ENCODE measurements around the gene MIA2.

MIA2 gene

GRCh38 chr14:39382463-39382862, 148.7 kb downstream of the MIA2 start:
- no peak for DNase-seq (ENCODE audit: low spot score)
- in situ Hi-C loops (cut with MboI; ENCODE audit: low sequenced_read_pairs, unreplicated experiment): no loop called here
- no peak for TF ChIP-seq CTCF (IDR thresholded peaks at IDR 0.05; ENCODE audit: borderline replicate concordance, control extremely low read depth, extremely low read depth, insufficient read depth, missing control alignments)

- DNase-seq (ENCODE audit: low spot score): no peak
- in situ Hi-C loops (cut with MboI; ENCODE audit: low sequenced_read_pairs, unreplicated experiment): no loop called here
These were observed 149.4 kb downstream of the MIA2 start for GRCh38 chr14:39383026-39383660.

GRCh38 chr14:39383741-39384140, 150.0 kb downstream of the MIA2 start:
- in situ Hi-C loops (cut with MboI; ENCODE audit: low sequenced_read_pairs, unreplicated experiment): no loop called here
- DNase-seq (ENCODE audit: low spot score): no peak
- no peak for TF ChIP-seq CTCF (IDR thresholded peaks at IDR 0.05; ENCODE audit: borderline replicate concordance, control extremely low read depth, extremely low read depth, insufficient read depth, missing control alignments)

More at GRCh38 chr14:39383026-39383660, 149.4 kb downstream of the MIA2 start:
- no peak for TF ChIP-seq CTCF (IDR thresholded peaks at IDR 0.05; ENCODE audit: borderline replicate concordance, control extremely low read depth, extremely low read depth, insufficient read depth, missing control alignments)

GRCh38 chr14:39384177-39384576, 150.5 kb downstream of the MIA2 start:
- TF ChIP-seq CTCF (IDR thresholded peaks at IDR 0.05; ENCODE audit: borderline replicate concordance, control extremely low read depth, extremely low read depth, insufficient read depth, missing control alignments): no peak
- in situ Hi-C loops (cut with MboI; ENCODE audit: low sequenced_read_pairs, unreplicated experiment): no loop called here
- DNase-seq (ENCODE audit: low spot score): no peak

GRCh38 chr14:39393289-39393688, 159.6 kb downstream of the MIA2 start:
- no peak for TF ChIP-seq CTCF (IDR thresholded peaks at IDR 0.05; ENCODE audit: borderline replicate concordance, control extremely low read depth, extremely low read depth, insufficient read depth, missing control alignments)
- DNase-seq (ENCODE audit: low spot score): no peak
- in situ Hi-C loops (cut with MboI; ENCODE audit: low sequenced_read_pairs, unreplicated experiment): no loop called here

- TF ChIP-seq CTCF (IDR thresholded peaks at IDR 0.05; ENCODE audit: borderline replicate concordance, control extremely low read depth, extremely low read depth, insufficient read depth, missing control alignments): no peak
- no peak for DNase-seq (ENCODE audit: low spot score)
- in situ Hi-C loops (cut with MboI; ENCODE audit: low sequenced_read_pairs, unreplicated experiment): no loop called here
These were observed 162.0 kb downstream of the MIA2 start for GRCh38 chr14:39395555-39396254.
